GM23248 (cell line): ENCODE measurements around the gene P3H4. TPM values are rescaled to one million over a fixed set of nuclear protein-coding genes. Genes with fewer than 3 reads are reported as not detected.

Source experiments
- DNase-seq: peaks from one replicate; pipeline ENCODE4 v3.0.0-alpha.2; 2015
- H2AFZ ChIP-seq: fragments of 200-600 bp; sonication (generic); 2 replicates; pipeline ENCODE4 v1.6.1; 2016; ENCODE audit warnings: antibody characterized with exemption
- H3F3A ChIP-seq: fragments of 200-600 bp; sonication (generic); 2 replicates; pipeline ENCODE4 v1.6.1; 2016; ENCODE audit warnings: mild to moderate bottlenecking, antibody characterized with exemption, mixed run types; ENCODE audit not compliant: insufficient read depth
- H3K27ac ChIP-seq: fragments of 200-600 bp; sonication (generic); 2 replicates; pipeline ENCODE4 v1.5.1; 2016; ENCODE audit warnings: mild to moderate bottlenecking
- H3K27me3 ChIP-seq: fragments of 200-600 bp; sonication (generic); replicated peaks from 2 replicates; pipeline ENCODE4 v1.6.1; 2016; ENCODE audit warnings: mild to moderate bottlenecking; ENCODE audit not compliant: insufficient read depth
- H3K36me3 ChIP-seq: fragments of 200-600 bp; sonication (generic); 2 replicates; pipeline ENCODE4 v1.6.1; 2016; ENCODE audit warnings: low read depth, mild to moderate bottlenecking
- H3K4me1 ChIP-seq: fragments of 200-600 bp; sonication (generic); 2 replicates; pipeline ENCODE4 v1.6.1; 2016; ENCODE audit warnings: mild to moderate bottlenecking; ENCODE audit not compliant: insufficient read depth
- H3K4me2 ChIP-seq: fragments of 200-600 bp; sonication (generic); one replicate; pipeline ENCODE4 v1.6.1; 2016; ENCODE audit warnings: mild to moderate bottlenecking; ENCODE audit not compliant: unreplicated experiment
- H3K4me3 ChIP-seq: fragments of 200-600 bp; sonication (generic); 2 replicates; pipeline ENCODE4 v1.5.1; 2016; ENCODE audit warnings: mild to moderate bottlenecking
- H3K79me2 ChIP-seq: fragments of 200-600 bp; sonication (generic); 2 replicates; pipeline ENCODE4 v1.6.1; 2016; ENCODE audit warnings: mild to moderate bottlenecking; ENCODE audit not compliant: insufficient read depth
- H3K9ac ChIP-seq: fragments of 200-600 bp; sonication (generic); 2 replicates; pipeline ENCODE4 v1.6.1; 2016; ENCODE audit warnings: mild to moderate bottlenecking
- H3K9me2 ChIP-seq: fragments of 200-600 bp; sonication (generic); 2 replicates; pipeline ENCODE4 v1.6.1; 2016; ENCODE audit warnings: mixed run types, mild to moderate bottlenecking, moderate library complexity; ENCODE audit not compliant: insufficient read depth
- H3K9me3 ChIP-seq: fragments of 200-600 bp; sonication (generic); one replicate; pipeline ENCODE4 v1.6.1; 2017; ENCODE audit warnings: low read depth
- H4K20me1 ChIP-seq: fragments of 200-600 bp; sonication (generic); 2 replicates; pipeline ENCODE4 v1.6.0; 2016; ENCODE audit not compliant: insufficient read depth
- EZH2 ChIP-seq: fragments of 200-600 bp; sonication (generic); IDR thresholded peaks from 2 replicates; pipeline ENCODE4 v1.6.1; 2018; ENCODE audit warnings: antibody characterized with exemption, mild to moderate bottlenecking; ENCODE audit not compliant: insufficient read depth, poor library complexity, severe bottlenecking
- EZH2phosphoT487 ChIP-seq: fragments of 200-600 bp; sonication (generic); IDR thresholded peaks from 2 replicates; pipeline ENCODE4 v1.6.1; 2018; ENCODE audit warnings: antibody characterized with exemption, moderate library complexity, mild to moderate bottlenecking, low read depth; ENCODE audit not compliant: insufficient read depth
- WGBS, 2 experiments: methylation state at CpG; one replicate each; pipeline ENCODE4 v1.1.6; 2015 to 2017; ENCODE audit warnings: low lambda C conversion rate in 2 of 2, low coverage in 1 of 2; ENCODE audit errors: missing lambda C conversion rate in 2 of 2; 5-methylcytosine and 5-hydroxymethylcytosine counted together
- in situ Hi-C: fragments of 300-500 bp; cut with MboI; formaldehyde crosslinking; loops from 2 replicates; pipeline ENCODE4 v1.15.0; 2020
- polyA plus RNA-seq: library from polyadenylated mRNA; unstranded; fragments of >200 nt; fragmentation: Nextera tagmentation; extraction: Ambion mirVana; gene quantifications from 2 replicates; pipeline ENCODE4 v1.2.1, GENCODE V29; 2016
- total RNA-seq: library from RNA; depleted of rRNA; stranded (reverse); fragments of >200 nt; shearing (Covaris generic); gene quantifications from 2 replicates; pipeline ENCODE4 v1.2.3, GENCODE V29; 2014

Gene P3H4
- total and polyA plus RNA-seq, 2 experiments from 2014 or later: 96.9 to 161 TPM

DNA sequence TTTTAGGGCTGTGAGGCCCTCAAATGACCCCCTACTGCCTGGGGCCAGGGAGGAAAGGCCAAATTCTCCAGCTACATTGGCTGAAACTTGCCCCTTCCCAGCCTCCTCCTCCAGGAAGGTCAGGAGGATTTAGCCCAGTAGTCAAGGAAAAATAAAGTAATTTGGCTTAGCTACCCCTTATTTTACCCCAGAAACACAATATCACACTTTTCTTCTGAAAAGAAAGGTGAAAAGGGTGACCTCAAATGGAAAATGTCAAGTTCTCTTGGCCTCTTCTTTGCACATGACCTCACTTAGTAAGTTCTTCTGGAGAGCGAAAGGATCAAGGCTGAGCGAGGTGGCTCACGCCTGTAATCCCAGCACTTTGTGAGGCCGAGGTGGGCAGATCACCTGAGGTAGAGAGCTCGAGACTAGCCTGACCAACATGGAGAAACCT lies 17.2 kb downstream of the P3H4 start:
- peaks cover 13% of the 10 kb centered on the region for H3K4me1 ChIP-seq
- no peak for DNase-seq
- H3F3A ChIP-seq: 0 out of 2 replicates have a peak, but pooled peaks cover 4% of the 10 kb centered on the region
- TF ChIP-seq EZH2: no peak
- no peak for TF ChIP-seq EZH2phosphoT487
- in situ Hi-C loops: no loop called here
- H2AFZ ChIP-seq: no peak overlapping the region
- H3K9me2 ChIP-seq: no peaks in the 10 kb centered on the region
- H3K4me3 ChIP-seq: no peak overlapping the region
- H3K36me3 ChIP-seq: no peaks in the 10 kb centered on the region
- 89 to 92% methylated on average over 5 of the region's 5 CpGs for WGBS, 2 experiments
- no peaks in the 10 kb centered on the region for H4K20me1 ChIP-seq
- H3K27me3 ChIP-seq: no peaks in the 10 kb centered on the region
- H3K9ac ChIP-seq: no peak overlapping the region
- no peaks in the 10 kb centered on the region for H3K79me2 ChIP-seq
- no peak overlapping the region for H3K4me2 ChIP-seq
- no peak overlapping the region for H3K27ac ChIP-seq
- H3K9me3 ChIP-seq: no peaks in the 10 kb centered on the region

- no peaks in the 10 kb centered on the region for H3K36me3 ChIP-seq
- no peak overlapping the region for H3K27ac ChIP-seq
- no peaks in the 10 kb centered on the region for H3K79me2 ChIP-seq
- H2AFZ ChIP-seq: no peak overlapping the region
- no peaks in the 10 kb centered on the region for H3K27me3 ChIP-seq
- no peak for TF ChIP-seq EZH2
- TF ChIP-seq EZH2phosphoT487: no peak
- 0 out of 2 replicates have a peak, but pooled peaks cover 4% of the 10 kb centered on the region for H3F3A ChIP-seq
- 87 to 89% methylated on average over 14 of the region's 14 CpGs for WGBS, 2 experiments
- no peak overlapping the region for H3K4me3 ChIP-seq
- no peaks in the 10 kb centered on the region for H4K20me1 ChIP-seq
- H3K9ac ChIP-seq: no peak overlapping the region
- DNase-seq: peak; percentile 16
- H3K4me2 ChIP-seq: no peak overlapping the region
- in situ Hi-C loops: no loop called here
- H3K9me3 ChIP-seq: no peaks in the 10 kb centered on the region
- H3K4me1 ChIP-seq: peaks cover 13% of the 10 kb centered on the region
- no peaks in the 10 kb centered on the region for H3K9me2 ChIP-seq
Observed at GRCh38 chr17:41793784-41794539, 17.8 kb downstream of the P3H4 start.

DNA sequence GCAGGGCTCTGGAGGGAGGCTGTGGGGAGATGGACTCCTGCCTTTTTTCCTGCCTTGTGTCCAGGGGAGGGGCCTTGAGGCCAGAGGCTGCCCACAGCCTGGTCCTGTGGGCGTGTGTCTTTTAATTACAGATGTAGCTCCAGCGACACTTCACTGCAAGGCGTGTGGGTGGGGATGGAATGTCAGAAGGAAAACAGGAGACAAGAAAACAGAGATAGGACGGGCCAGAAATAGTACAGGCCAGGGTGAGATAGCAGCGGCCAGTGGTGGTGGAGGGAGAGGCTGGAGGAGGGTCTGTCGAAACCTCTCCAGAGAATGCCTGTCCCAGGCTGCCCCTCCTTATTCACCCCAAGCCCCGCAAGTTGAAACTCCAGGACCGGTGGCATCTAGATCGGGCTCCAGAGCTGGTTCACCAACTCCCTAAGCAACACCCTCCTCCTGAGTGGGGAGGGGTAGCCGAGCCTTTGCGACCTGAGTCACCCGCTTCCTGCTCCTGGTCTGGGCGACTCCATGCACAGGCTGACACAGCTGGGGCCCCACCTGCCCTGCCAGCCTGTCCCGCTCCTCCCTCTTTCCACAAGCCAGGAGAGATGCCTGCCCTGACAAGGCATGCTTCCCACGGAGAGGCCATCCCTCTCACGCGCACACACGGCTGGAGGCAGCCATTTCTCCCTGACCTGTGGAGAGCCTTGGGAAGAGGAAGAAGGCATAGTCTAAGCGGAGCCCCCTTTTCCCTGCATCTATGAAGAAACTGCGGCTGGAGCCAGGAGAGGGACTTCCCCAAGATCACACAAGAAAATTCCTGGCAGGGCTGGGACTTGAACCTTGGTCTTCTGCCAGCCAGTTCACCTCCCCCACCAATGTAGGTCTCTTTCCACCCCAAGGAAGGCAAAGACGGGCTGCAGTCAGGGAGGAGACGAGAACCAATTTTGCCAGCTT lies 18.6 kb downstream of the P3H4 start:
- Histone ChIP-seq H3K27me3 (no peaks in the 10 kb centered on the region), H3K27ac (no peak overlapping the region), H3K9ac (peak overlapping the region; percentile 27; the same call in 1 of the 2 replicates), H3K4me3 (0 out of 2 replicates have a peak overlapping the region, but pooled peaks have one; percentile 1), H3K9me2 (no peaks in the 10 kb centered on the region), H3F3A (0 out of 2 replicates have a peak, but pooled peaks cover 4% of the 10 kb centered on the region), H4K20me1 (no peaks in the 10 kb centered on the region), H3K36me3 (no peaks in the 10 kb centered on the region), H2AFZ (peak overlapping the region; percentile 79), H3K4me2 (peak overlapping the region; percentile 63), H3K4me1 (peaks cover 13% of the 10 kb centered on the region), H3K79me2 (no peaks in the 10 kb centered on the region), H3K9me3 (no peaks in the 10 kb centered on the region)
- peak; percentile 57 for DNase-seq
- in situ Hi-C loops: no loop called here
- TF ChIP-seq EZH2 (no peak), EZH2phosphoT487 (no peak)
- 43 to 47% methylated on average over 22 of the region's 22 CpGs for WGBS, 2 experiments

- Histone ChIP-seq H3K79me2 (no peaks in the 10 kb centered on the region), H2AFZ (no peak overlapping the region), H3K9ac (no peak overlapping the region), H3K4me1 (no peaks in the 10 kb centered on the region), H3K27ac (no peak overlapping the region), H3K9me3 (no peaks in the 10 kb centered on the region), H3K36me3 (no peaks in the 10 kb centered on the region), H3F3A (no peaks in the 10 kb centered on the region), H4K20me1 (no peaks in the 10 kb centered on the region), H3K4me3 (no peak overlapping the region), H3K4me2 (no peak overlapping the region), H3K27me3 (no peaks in the 10 kb centered on the region), H3K9me2 (no peaks in the 10 kb centered on the region)
- in situ Hi-C loops: no loop called here
- DNase-seq: no peak
- TF ChIP-seq EZH2phosphoT487: no peak
- no peak for TF ChIP-seq EZH2
- 20 to 38% methylated on average over 4 of the region's 4 CpGs for WGBS, 2 experiments
Observed at GRCh38 chr17:41787021-41787418, 24.7 kb downstream of the P3H4 start.
